Measurements from ENCODE around the gene PRR36. TPM values are rescaled to one million over a fixed set of nuclear protein-coding genes. Genes with fewer than 3 reads are reported as not detected.

Gene PRR36
- total RNA-seq, 1 experiment from 2014 or later, result 11.7 TPM

GRCh38 chr19:7887408-7888144 lies 13.4 kb upstream of the PRR36 start:
- no peaks in the 10 kb centered on the region for H3K27me3 Mint-ChIP-seq (ENCODE audit: unreplicated experiment)
- CTCF ChIA-PET, result interaction anchor here (0.6 kb wide), 1 partner anchor 14 kb away, joined by 4 read pairs; no protein-coding TSS in a partner anchor
- no peaks in the 10 kb centered on the region for H3K9me3 Mint-ChIP-seq (ENCODE audit: low read depth, unreplicated experiment)
- no peak for TF ChIP-seq CTCF (IDR thresholded peaks at IDR 0.05; ENCODE audit: unreplicated experiment)
- no peak overlapping the region for H3K27ac Mint-ChIP-seq (ENCODE audit: unreplicated experiment)
- intact Hi-C loops (cut with micrococcal nuclease; ENCODE audit: unreplicated experiment), result no loop called here
- no peak overlapping the region for H3K4me3 Mint-ChIP-seq (ENCODE audit: low read depth, unreplicated experiment)
- DNase-seq, result no peak
- H3K36me3 Mint-ChIP-seq (ENCODE audit: insufficient read depth, unreplicated experiment), result no peaks in the 10 kb centered on the region
- H3K4me1 Mint-ChIP-seq (ENCODE audit: low read depth, unreplicated experiment), result no peaks in the 10 kb centered on the region
- BruUV-seq (replicated peaks), result no TSS peak

GRCh38 chr19:7885818-7886217 lies 11.6 kb upstream of the PRR36 start:
- Mint-ChIP-seq H3K36me3 (ENCODE audit: insufficient read depth, unreplicated experiment) (no peaks in the 10 kb centered on the region), H3K27me3 (ENCODE audit: unreplicated experiment) (no peaks in the 10 kb centered on the region), H3K4me1 (ENCODE audit: low read depth, unreplicated experiment) (no peaks in the 10 kb centered on the region), H3K9me3 (ENCODE audit: low read depth, unreplicated experiment) (no peaks in the 10 kb centered on the region), H3K4me3 (ENCODE audit: low read depth, unreplicated experiment) (no peak overlapping the region), H3K27ac (ENCODE audit: unreplicated experiment) (no peak overlapping the region)
- intact Hi-C loops (cut with micrococcal nuclease; ENCODE audit: unreplicated experiment), result no loop called here
- DNase-seq, result no peak
- no TSS peak for BruUV-seq (replicated peaks)
- TF ChIP-seq CTCF (IDR thresholded peaks at IDR 0.05; ENCODE audit: unreplicated experiment), result no peak
- CTCF ChIA-PET, result no interaction called here

DNA sequence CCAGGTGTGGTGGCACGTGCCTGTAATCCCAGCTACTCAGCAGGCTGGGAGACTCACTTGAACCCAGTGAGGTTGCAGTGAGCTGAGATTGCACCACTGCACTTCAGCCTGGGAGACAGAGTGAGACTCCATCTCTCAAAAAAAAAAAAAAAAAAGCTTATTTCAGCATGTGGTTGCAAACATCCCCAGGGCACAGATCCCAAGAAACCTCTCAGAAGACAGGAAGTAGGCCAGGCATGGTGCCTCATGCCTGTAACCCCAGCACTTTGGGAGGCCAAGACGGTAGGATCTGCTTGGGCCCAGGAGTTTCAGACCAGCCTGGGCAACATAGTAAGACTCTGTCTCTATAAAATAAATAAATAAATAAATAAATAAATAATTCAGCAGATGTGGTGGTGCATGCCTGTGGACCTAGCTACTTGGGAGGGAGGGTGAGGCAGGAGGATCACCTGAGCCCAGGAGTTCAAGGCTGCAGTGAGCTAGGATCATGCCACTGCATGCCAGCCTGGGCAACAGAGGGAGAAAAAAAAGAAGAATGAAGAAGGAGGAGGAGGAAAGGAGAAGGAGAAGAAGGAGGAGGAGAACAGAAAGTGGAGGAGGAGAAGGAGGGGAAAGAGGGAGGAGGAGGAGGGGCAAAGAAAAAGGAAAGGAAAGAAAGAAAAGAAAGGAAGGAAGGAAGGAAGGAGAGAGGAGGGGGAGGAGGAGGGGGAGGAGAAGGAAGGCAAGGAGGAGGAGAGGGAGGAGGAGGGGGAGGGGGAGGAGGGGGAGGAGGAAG lies 9.8 kb upstream of the PRR36 start:
- intact Hi-C loops (cut with micrococcal nuclease; ENCODE audit: unreplicated experiment), result no loop called here
- Mint-ChIP-seq H3K27ac (ENCODE audit: unreplicated experiment) (no peak overlapping the region), H3K4me3 (ENCODE audit: low read depth, unreplicated experiment) (no peak overlapping the region), H3K36me3 (ENCODE audit: insufficient read depth, unreplicated experiment) (no peaks in the 10 kb centered on the region), H3K27me3 (ENCODE audit: unreplicated experiment) (no peaks in the 10 kb centered on the region), H3K4me1 (ENCODE audit: low read depth, unreplicated experiment) (no peaks in the 10 kb centered on the region), H3K9me3 (ENCODE audit: low read depth, unreplicated experiment) (no peaks in the 10 kb centered on the region)
- CTCF ChIA-PET, result interaction anchor here (0.6 kb wide), 1 partner anchor 320 kb away, joined by 3 read pairs; no protein-coding TSS in a partner anchor
- DNase-seq, result no peak
- BruUV-seq (replicated peaks), result no TSS peak
- no peak for TF ChIP-seq CTCF (IDR thresholded peaks at IDR 0.05; ENCODE audit: unreplicated experiment)

- no peaks in the 10 kb centered on the region for H3K36me3 Mint-ChIP-seq (ENCODE audit: insufficient read depth, unreplicated experiment)
- H3K9me3 Mint-ChIP-seq (ENCODE audit: low read depth, unreplicated experiment), result no peaks in the 10 kb centered on the region
- no peaks in the 10 kb centered on the region for H3K27me3 Mint-ChIP-seq (ENCODE audit: unreplicated experiment)
- no peak overlapping the region for H3K4me3 Mint-ChIP-seq (ENCODE audit: low read depth, unreplicated experiment)
- intact Hi-C loops (cut with micrococcal nuclease; ENCODE audit: unreplicated experiment), result no loop called here
- no peak for DNase-seq
- H3K4me1 Mint-ChIP-seq (ENCODE audit: low read depth, unreplicated experiment), result no peaks in the 10 kb centered on the region
- CTCF ChIA-PET, result interaction anchor here (0.6 to 0.7 kb wide), 2 partner anchors 30 to 319 kb away, joined by 3 to 6 read pairs; no protein-coding TSS in a partner anchor
- H3K27ac Mint-ChIP-seq (ENCODE audit: unreplicated experiment), result no peak overlapping the region
- no TSS peak for BruUV-seq (replicated peaks)
- no peak for TF ChIP-seq CTCF (IDR thresholded peaks at IDR 0.05; ENCODE audit: unreplicated experiment)
Observed at GRCh38 chr19:7883105-7883504, 8.9 kb upstream of the PRR36 start.
